SU-DHL-6 (cell line): Measurements from ENCODE around the gene NEK10.
"Not testable (repeated sequence)": the region's sequence is repeated elsewhere in the genome, so short reads cannot be mapped to it uniquely, and the experiment has no call there.

Experiments
- H2AFZ ChIP-seq: fragments of 200-600 bp; sonication (generic); 2 replicates; pipeline ENCODE4 v1.6.1; 2014; ENCODE audit warnings: low read depth, mild to moderate bottlenecking, moderate library complexity, mixed read lengths, antibody characterized with exemption, low read length; ENCODE audit not compliant: severe bottlenecking
- H3F3A ChIP-seq: fragments of 200-600 bp; shearing (Covaris generic); 2 replicates; pipeline ENCODE4 v1.6.0; 2016; ENCODE audit warnings: antibody characterized with exemption, mild to moderate bottlenecking; ENCODE audit not compliant: insufficient read depth
- H3K27ac ChIP-seq: fragments of 200-600 bp; sonication (generic); 2 replicates; pipeline ENCODE4 v1.5.1; 2016; ENCODE audit warnings: low read depth, mild to moderate bottlenecking, low read length, moderate library complexity, mixed read lengths
- H3K27me3 ChIP-seq: fragments of 200-600 bp; sonication (generic), shearing (Covaris generic); 2 replicates; pipeline ENCODE4 v1.6.0; 2014; ENCODE audit warnings: mild to moderate bottlenecking, low read length
- H3K36me3 ChIP-seq: fragments of 200-600 bp; sonication (generic); 2 replicates; pipeline ENCODE4 v1.6.1; 2014; ENCODE audit warnings: mild to moderate bottlenecking, low read length, mixed read lengths
- H3K4me2 ChIP-seq: fragments of 300-600, 200-600 bp; shearing (Covaris generic), sonication (generic); 2 replicates; pipeline ENCODE4 v1.6.0; 2014; ENCODE audit warnings: low read length, low read depth, mild to moderate bottlenecking; ENCODE audit not compliant: poor library complexity, severe bottlenecking
- H3K4me3 ChIP-seq: fragments of 200-600 bp; sonication (generic); 2 replicates; pipeline ENCODE4 v1.5.1; 2014; ENCODE audit warnings: antibody characterized with exemption, low read length, mild to moderate bottlenecking, mixed read lengths; ENCODE audit not compliant: insufficient read depth, poor library complexity, severe bottlenecking
- H3K79me2 ChIP-seq: fragments of 200-600 bp; sonication (generic); 2 replicates; pipeline ENCODE4 v1.6.1; 2014; ENCODE audit warnings: mild to moderate bottlenecking, low read length, moderate library complexity; ENCODE audit not compliant: insufficient read depth
- H3K9ac ChIP-seq: fragments of 200-600 bp; sonication (generic); 2 replicates; pipeline ENCODE4 v1.7.0; 2014; ENCODE audit warnings: mild to moderate bottlenecking, low read length
- H3K9me2 ChIP-seq: fragments of 200-600 bp; sonication (generic); replicated peaks from 2 replicates; pipeline ENCODE4 v1.6.1; 2014; ENCODE audit warnings: low read length; ENCODE audit not compliant: insufficient read depth
- H3K9me3 ChIP-seq: fragments of 200-600 bp; sonication (generic); 2 replicates; pipeline ENCODE4 v1.6.1; 2014; ENCODE audit warnings: low read length, mixed read lengths; ENCODE audit not compliant: insufficient read depth
- H4K20me1 ChIP-seq: fragments of 200-600 bp; sonication (generic); 2 replicates; pipeline ENCODE4 v1.6.1; 2014; ENCODE audit warnings: low read depth, mild to moderate bottlenecking, antibody characterized with exemption, low read length, moderate library complexity, mixed read lengths
- CTCF ChIP-seq: fragments of 200-600 bp; sonication (generic); IDR thresholded peaks from one replicate; pipeline ENCODE4 v1.5.1; 2017; ENCODE audit warnings: antibody characterized with exemption, mild to moderate bottlenecking, low read length, moderate library complexity; ENCODE audit not compliant: insufficient read depth, poor library complexity, severe bottlenecking
- EZH2phosphoT487 ChIP-seq: fragments of 200-600 bp; sonication (generic), shearing (Covaris generic); conservative IDR thresholded peaks from 2 replicates; pipeline ENCODE4 v1.6.1; 2018; ENCODE audit warnings: mild to moderate bottlenecking, antibody characterized with exemption, low read length, moderate library complexity, mixed read lengths

The NEK10 gene

GRCh38 chr3:27335571-27335970, 33.6 kb downstream of the NEK10 start:
- Histone ChIP-seq H3K4me3 (no peak overlapping the region), H4K20me1 (no peaks in the 10 kb centered on the region), H3K79me2 (no peaks in the 10 kb centered on the region), H3K27me3 (no peaks in the 10 kb centered on the region), H2AFZ (no peak overlapping the region), H3K9ac (no peak overlapping the region), H3F3A (no peaks in the 10 kb centered on the region), H3K36me3 (no peaks in the 10 kb centered on the region), H3K4me2 (no peak overlapping the region), H3K9me2 (no peaks in the 10 kb centered on the region), H3K9me3 (no peaks in the 10 kb centered on the region), H3K27ac (no peak overlapping the region)
- TF ChIP-seq EZH2phosphoT487 (no peak), CTCF (no peak)

DNA sequence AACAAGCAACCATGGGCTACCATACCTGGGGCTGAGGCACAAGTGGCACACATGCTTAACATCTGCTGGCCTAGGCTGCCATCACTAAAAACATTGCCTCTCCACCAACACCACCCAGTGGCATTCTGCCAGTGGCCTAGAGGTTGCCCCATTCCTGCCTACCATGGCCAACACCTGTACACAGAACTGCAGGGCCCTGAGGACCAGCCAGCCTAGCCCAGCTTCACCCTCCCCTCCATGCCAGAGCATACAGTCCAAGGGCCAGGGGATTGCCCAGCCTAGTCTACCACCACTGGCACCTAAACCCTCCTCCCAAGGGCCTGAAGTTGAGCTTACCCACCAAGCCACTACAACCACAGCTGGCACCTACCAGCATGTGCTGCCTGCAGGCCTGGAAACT, 35.3 kb downstream of the NEK10 start:
- H3K79me2 ChIP-seq = no peaks in the 10 kb centered on the region
- no peak overlapping the region for H3K4me3 ChIP-seq
- H3K4me2 ChIP-seq = no peak overlapping the region
- no peaks in the 10 kb centered on the region for H3F3A ChIP-seq
- no peaks in the 10 kb centered on the region for H4K20me1 ChIP-seq
- H3K9me2 ChIP-seq = no peaks in the 10 kb centered on the region
- TF ChIP-seq EZH2phosphoT487 (no peak), CTCF (no peak)
- no peak overlapping the region for H2AFZ ChIP-seq
- no peaks in the 10 kb centered on the region for H3K9me3 ChIP-seq
- H3K36me3 ChIP-seq = no peaks in the 10 kb centered on the region
- H3K27me3 ChIP-seq = no peaks in the 10 kb centered on the region
- H3K27ac ChIP-seq = no peak overlapping the region
- H3K9ac ChIP-seq = no peak overlapping the region

GRCh38 chr3:27328982-27329762, 40.0 kb downstream of the NEK10 start:
- H2AFZ ChIP-seq, H3F3A ChIP-seq, H3K27me3 ChIP-seq, H3K27ac ChIP-seq, H4K20me1 ChIP-seq, H3K9me2 ChIP-seq, H3K4me2 ChIP-seq, H3K4me3 ChIP-seq, H3K36me3 ChIP-seq, H3K79me2 ChIP-seq, H3K9ac ChIP-seq, H3K9me3 ChIP-seq: not testable (repeated sequence)
